A549 (cell line): ENCODE measurements around the gene RPS6KA2.

Experiments used
- BCL3 ChIP-seq: fragments of >200 bp; sonication (Bioruptor Twin); formaldehyde crosslinking; IDR thresholded peaks from 3 replicates; pipeline ENCODE4 v1.6.1; 2016
- HOXB5 ChIP-seq: fragments of 250-450 bp; sonication (Bioruptor Pico); IDR thresholded peaks from 2 replicates; pipeline ENCODE4 v1.5.0; 2020; ENCODE audit warnings: mild to moderate bottlenecking, moderate library complexity
- JUNB ChIP-seq: fragments of >200 bp; sonication (Bioruptor Twin); formaldehyde crosslinking; IDR thresholded peaks from 2 replicates; pipeline ENCODE4 v1.6.1; 2016
- KDM1A ChIP-seq: fragments of 200-600 bp; sonication (generic); IDR thresholded peaks from 2 replicates; pipeline ENCODE4 v1.6.1; 2016; ENCODE audit warnings: low read depth, mild to moderate bottlenecking
- MAZ ChIP-seq: fragments of 150-350 bp; IDR thresholded peaks from 2 replicates; pipeline ENCODE4 v1.6.1; 2014; ENCODE audit warnings: antibody characterized with exemption, low read depth, low read length, borderline replicate concordance
- NFE2L2 ChIP-seq: fragments of 150-350 bp; conservative IDR thresholded peaks from 2 replicates; pipeline ENCODE4 v1.6.1; 2014; ENCODE audit warnings: low read length
- POLR2A ChIP-seq: IDR thresholded peaks from 2 replicates; pipeline ENCODE4 v1.6.1; 2012; ENCODE audit warnings: mild to moderate bottlenecking, low read length
- TF ChIP-seq, protein P1 (sequence below): fragments of >200 bp; sonication (Bioruptor Twin); formaldehyde crosslinking; IDR thresholded peaks from 3 replicates; pipeline ENCODE4 v1.5.1; 2016
- TF ChIP-seq, protein P2 (sequence below): fragments of 200-600 bp; sonication (generic); IDR thresholded peaks from 2 replicates; pipeline ENCODE4 v1.6.1; 2016; ENCODE audit warnings: antibody characterized with exemption, mild to moderate bottlenecking, moderate library complexity
- TF ChIP-seq, protein P3 (sequence below): IDR thresholded peaks from 2 replicates; pipeline ENCODE4 v1.6.1; 2012

GRCh38 chr6:166636934-166637333 lies 9.9 kb upstream of the RPS6KA2 start:
- TF ChIP-seq, protein P1, sequence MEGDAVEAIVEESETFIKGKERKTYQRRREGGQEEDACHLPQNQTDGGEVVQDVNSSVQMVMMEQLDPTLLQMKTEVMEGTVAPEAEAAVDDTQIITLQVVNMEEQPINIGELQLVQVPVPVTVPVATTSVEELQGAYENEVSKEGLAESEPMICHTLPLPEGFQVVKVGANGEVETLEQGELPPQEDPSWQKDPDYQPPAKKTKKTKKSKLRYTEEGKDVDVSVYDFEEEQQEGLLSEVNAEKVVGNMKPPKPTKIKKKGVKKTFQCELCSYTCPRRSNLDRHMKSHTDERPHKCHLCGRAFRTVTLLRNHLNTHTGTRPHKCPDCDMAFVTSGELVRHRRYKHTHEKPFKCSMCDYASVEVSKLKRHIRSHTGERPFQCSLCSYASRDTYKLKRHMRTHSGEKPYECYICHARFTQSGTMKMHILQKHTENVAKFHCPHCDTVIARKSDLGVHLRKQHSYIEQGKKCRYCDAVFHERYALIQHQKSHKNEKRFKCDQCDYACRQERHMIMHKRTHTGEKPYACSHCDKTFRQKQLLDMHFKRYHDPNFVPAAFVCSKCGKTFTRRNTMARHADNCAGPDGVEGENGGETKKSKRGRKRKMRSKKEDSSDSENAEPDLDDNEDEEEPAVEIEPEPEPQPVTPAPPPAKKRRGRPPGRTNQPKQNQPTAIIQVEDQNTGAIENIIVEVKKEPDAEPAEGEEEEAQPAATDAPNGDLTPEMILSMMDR, result no peak
- no peak for TF ChIP-seq BCL3
- TF ChIP-seq JUNB, result no peak
- TF ChIP-seq, protein P2, sequence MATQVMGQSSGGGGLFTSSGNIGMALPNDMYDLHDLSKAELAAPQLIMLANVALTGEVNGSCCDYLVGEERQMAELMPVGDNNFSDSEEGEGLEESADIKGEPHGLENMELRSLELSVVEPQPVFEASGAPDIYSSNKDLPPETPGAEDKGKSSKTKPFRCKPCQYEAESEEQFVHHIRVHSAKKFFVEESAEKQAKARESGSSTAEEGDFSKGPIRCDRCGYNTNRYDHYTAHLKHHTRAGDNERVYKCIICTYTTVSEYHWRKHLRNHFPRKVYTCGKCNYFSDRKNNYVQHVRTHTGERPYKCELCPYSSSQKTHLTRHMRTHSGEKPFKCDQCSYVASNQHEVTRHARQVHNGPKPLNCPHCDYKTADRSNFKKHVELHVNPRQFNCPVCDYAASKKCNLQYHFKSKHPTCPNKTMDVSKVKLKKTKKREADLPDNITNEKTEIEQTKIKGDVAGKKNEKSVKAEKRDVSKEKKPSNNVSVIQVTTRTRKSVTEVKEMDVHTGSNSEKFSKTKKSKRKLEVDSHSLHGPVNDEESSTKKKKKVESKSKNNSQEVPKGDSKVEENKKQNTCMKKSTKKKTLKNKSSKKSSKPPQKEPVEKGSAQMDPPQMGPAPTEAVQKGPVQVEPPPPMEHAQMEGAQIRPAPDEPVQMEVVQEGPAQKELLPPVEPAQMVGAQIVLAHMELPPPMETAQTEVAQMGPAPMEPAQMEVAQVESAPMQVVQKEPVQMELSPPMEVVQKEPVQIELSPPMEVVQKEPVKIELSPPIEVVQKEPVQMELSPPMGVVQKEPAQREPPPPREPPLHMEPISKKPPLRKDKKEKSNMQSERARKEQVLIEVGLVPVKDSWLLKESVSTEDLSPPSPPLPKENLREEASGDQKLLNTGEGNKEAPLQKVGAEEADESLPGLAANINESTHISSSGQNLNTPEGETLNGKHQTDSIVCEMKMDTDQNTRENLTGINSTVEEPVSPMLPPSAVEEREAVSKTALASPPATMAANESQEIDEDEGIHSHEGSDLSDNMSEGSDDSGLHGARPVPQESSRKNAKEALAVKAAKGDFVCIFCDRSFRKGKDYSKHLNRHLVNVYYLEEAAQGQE, result no peak
- no peak for TF ChIP-seq HOXB5 (CRISPR knock-in tag)
- TF ChIP-seq NFE2L2, result no peak
- TF ChIP-seq, protein P3, sequence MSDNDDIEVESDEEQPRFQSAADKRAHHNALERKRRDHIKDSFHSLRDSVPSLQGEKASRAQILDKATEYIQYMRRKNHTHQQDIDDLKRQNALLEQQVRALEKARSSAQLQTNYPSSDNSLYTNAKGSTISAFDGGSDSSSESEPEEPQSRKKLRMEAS, result no peak
- no peak for TF ChIP-seq KDM1A
- no peak for TF ChIP-seq POLR2A
- no peak for TF ChIP-seq MAZ
